GM10266 (cell line): ENCODE measurements around the gene CAMTA1.

Experiments
- DNase-seq: peaks from one replicate; pipeline ENCODE4 v3.0.0; 2012; ENCODE audit errors: extremely low spot score
- CTCF ChIP-seq: IDR thresholded peaks from 2 replicates; pipeline ENCODE4 v1.5.1; 2012; ENCODE audit warnings: mild to moderate bottlenecking, low read depth; ENCODE audit not compliant: control insufficient read depth, insufficient read depth; ENCODE audit errors: missing control alignments

CAMTA1 gene

GRCh38 chr1:7624791-7625355 is 839.6 kb downstream of the CAMTA1 start:
- no peak for DNase-seq
- TF ChIP-seq CTCF, result no peak

- DNase-seq, result no peak
- TF ChIP-seq CTCF, result no peak
Measured at GRCh38 chr1:7625401-7625800, 840.1 kb downstream of the CAMTA1 start.

- TF ChIP-seq CTCF, result no peak
- no peak for DNase-seq
Measured at GRCh38 chr1:7628273-7628672, 843.0 kb downstream of the CAMTA1 start.

- no peak for DNase-seq
- TF ChIP-seq CTCF, result no peak
Measured at GRCh38 chr1:7629011-7629410, 843.8 kb downstream of the CAMTA1 start.

GRCh38 chr1:7629465-7630195 is 844.4 kb downstream of the CAMTA1 start:
- TF ChIP-seq CTCF, result no peak
- no peak for DNase-seq

GRCh38 chr1:7630378-7630777 is 845.1 kb downstream of the CAMTA1 start:
- DNase-seq, result no peak
- no peak for TF ChIP-seq CTCF

- no peak for DNase-seq
- TF ChIP-seq CTCF, result no peak
Measured at GRCh38 chr1:7632176-7632575, 846.9 kb downstream of the CAMTA1 start.
